ENCODE measurements around the gene FAM83D.
"Not testable (repeated sequence)": the region's sequence is repeated elsewhere in the genome, so short reads cannot be mapped to it uniquely, and the experiment has no call there.

FAM83D gene

GRCh38 chr20:38935967-38936407 lies 9.8 kb downstream of the FAM83D start:
- no peak for DNase-seq

GRCh38 chr20:38937000-38937399 lies 10.8 kb downstream of the FAM83D start:
- DNase-seq, result no peak

GRCh38 chr20:38937978-38938473 lies 11.8 kb downstream of the FAM83D start:
- no peak for DNase-seq

- no peak for DNase-seq
These were observed 13.5 kb downstream of the FAM83D start for GRCh38 chr20:38939686-38940085.

- no peak for DNase-seq
These were observed 14.4 kb downstream of the FAM83D start for GRCh38 chr20:38940644-38941043.

DNA sequence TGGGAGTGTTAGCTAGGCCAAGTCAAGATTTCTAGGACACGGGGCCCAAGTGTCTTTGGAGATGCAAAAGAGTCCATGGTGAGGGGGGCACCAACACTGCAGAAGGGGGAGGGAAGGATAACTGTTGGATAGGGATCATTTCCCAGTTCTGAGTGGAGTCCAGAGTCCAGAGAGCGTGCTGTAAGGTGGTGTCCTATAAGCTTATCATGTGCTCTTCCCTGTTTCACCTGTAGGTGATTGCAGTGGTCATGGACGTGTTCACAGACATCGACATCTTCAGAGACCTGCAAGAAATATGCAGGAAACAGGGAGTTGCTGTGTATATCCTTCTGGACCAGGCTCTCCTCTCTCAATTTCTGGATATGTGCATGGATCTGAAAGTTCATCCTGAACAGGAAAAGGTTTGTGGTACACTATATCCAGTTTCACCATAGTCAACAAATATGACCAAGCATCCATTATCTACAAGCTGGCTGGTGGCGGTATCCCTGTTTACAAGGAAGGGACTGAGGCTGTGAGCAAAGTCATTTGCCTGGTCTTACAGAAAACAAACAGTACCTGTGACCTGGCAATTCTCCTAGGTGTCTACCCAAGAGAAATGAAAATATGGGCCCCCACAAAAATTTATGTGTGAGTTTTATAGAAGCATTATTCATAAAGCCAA lies 15.6 kb downstream of the FAM83D start:
- no peak for DNase-seq

DNA sequence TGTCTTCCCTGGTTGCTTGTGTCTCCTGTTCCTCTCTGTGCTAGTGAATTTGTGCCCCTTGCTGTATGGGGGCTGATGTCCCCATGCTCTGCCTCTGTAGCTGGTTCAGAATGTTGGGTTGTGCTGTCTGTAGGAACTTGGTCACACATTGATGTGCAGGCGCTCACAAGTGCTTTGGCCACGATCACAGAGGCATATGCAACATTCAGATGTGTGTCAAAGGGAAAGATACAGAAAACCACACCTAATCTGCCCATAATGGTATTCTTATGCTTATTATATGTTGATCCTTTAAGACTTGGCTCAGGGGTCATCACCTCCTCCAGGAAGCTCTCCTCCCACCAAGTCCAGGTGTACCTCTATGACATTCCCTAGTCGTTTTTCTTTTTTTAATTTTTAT lies 18.8 kb downstream of the FAM83D start:
- DNase-seq, result no peak

GRCh38 chr20:38946836-38947235 lies 20.6 kb downstream of the FAM83D start:
- DNase-seq, result no peak

- no peak for DNase-seq
These were observed 21.7 kb downstream of the FAM83D start for GRCh38 chr20:38947931-38948362.

DNA sequence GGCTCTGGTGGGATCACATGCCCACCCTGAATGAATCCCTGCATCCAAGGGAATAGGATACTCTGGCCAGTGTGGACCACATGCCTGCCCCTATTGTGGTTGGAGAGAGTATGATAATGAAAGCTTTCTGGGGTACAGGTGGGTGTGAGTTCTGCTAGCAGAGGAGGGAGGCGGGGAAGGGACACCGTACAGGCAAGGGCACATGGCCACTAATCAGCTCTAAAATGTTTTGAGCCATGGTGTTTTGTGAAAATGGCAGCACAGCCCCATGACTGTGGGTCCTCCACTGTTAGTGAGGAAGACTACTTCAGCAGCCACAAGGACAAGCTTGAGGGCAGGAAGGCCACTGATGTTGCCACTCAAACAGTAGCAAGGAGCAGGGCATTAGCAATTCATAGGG lies 24.0 kb downstream of the FAM83D start:
- no peak for DNase-seq

- DNase-seq, result no peak
These were observed 25.4 kb downstream of the FAM83D start for GRCh38 chr20:38951611-38952010.

DNA sequence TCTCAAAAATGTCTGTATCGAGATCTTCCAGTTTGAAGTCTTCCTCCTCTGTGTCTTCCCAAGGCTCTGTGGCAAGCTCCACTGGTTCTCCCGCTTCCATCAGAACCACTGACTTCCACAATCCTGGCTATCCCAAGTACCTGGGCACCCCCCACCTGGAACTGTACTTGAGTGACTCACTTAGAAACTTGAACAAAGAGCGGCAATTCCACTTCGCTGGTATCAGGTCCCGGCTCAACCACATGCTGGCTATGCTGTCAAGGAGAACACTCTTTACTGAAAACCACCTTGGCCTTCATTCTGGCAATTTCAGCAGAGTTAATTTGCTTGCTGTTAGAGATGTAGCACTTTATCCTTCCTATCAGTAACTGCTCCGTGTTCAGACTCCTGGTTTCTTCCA lies 25.9 kb downstream of the FAM83D start:
- DNase-seq, result no peak

DNA sequence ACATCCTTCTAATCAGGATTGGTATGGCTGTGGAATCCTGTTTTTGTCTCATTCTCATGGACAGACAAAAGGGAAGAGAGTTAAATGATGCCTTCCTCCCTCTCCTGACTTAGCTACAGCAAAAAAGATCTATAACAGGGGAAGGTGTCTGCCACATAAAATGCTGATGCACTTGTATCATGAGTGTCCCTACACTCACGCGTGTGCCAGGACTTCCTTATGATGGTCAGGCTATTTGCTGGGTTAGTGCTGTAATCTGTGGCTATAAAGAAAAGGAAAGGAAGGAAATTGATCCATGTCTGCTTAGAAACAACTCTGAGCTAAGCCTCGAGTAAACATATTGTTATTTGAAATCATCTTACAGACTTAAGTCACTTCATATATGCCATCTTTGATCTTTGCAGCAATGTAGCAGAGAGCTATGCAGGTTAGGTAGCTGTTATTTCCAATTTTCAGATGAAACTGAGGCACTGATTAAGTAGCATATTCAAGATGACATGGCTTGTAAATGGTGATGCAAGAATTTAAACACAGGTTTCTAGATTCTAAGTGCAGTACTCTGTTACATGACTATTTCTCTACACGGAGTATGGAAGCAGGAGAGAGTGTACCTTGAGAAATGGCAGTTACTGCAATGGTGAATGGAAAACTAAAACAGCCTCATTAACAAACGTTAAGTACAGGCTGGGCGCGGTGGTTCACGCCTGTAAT lies 27.6 kb downstream of the FAM83D start:
- DNase-seq, result no peak

GRCh38 chr20:38957235-38957876 lies 31.1 kb downstream of the FAM83D start:
- DNase-seq, result no peak

DNA sequence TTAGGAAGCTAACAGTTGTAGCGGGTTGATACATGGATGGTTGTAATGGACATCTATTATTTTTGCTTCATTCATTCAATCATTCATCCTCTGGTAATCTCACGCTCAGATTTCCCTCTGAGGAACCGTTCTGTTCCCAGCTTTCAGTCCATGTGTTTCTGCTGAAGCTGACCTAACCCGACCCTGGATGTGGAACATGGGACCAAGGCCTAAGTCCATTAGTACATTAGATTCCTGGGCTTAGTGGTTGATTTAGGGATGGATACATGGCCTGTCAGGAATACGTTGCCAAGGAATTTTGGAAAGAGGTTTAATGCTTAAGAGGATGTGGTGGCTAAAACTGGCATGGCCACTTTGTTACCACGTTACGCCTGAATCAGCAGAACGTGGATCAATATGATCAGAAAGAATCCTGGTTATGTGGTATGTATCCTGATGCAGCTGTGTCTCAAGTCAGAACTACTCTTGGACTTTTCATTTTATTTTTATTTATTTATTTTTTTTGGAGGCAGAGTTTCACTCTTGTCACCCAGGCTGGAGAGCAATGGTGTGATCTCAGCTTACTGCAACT lies 31.8 kb downstream of the FAM83D start:
- DNase-seq, result no peak

DNA sequence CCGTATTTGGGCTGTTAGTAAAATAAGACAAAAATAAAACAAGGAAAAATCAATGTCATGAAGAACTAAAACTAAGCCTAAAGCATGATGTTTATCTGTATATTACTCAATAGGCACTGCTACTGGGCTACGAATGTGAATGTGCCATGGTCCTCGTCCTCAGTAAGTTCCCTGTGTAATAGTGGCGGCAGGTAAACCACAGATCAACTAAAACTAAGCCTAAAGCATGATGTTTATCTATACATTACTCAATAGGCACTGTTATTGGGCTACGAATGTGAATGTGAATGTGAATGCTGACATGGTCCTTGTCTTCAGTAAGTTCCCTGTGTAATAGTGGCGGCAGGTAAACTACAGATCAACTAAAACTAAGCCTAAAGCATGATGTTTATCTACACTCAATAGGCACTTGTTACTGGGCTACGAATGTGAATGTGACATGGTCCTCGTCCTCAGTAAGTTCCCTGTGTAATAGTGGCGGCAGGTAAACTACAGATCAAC lies 34.0 kb downstream of the FAM83D start:
- DNase-seq, result not testable (repeated sequence)

GRCh38 chr20:38961530-38962043 lies 35.4 kb downstream of the FAM83D start:
- DNase-seq, result no peak

DNA sequence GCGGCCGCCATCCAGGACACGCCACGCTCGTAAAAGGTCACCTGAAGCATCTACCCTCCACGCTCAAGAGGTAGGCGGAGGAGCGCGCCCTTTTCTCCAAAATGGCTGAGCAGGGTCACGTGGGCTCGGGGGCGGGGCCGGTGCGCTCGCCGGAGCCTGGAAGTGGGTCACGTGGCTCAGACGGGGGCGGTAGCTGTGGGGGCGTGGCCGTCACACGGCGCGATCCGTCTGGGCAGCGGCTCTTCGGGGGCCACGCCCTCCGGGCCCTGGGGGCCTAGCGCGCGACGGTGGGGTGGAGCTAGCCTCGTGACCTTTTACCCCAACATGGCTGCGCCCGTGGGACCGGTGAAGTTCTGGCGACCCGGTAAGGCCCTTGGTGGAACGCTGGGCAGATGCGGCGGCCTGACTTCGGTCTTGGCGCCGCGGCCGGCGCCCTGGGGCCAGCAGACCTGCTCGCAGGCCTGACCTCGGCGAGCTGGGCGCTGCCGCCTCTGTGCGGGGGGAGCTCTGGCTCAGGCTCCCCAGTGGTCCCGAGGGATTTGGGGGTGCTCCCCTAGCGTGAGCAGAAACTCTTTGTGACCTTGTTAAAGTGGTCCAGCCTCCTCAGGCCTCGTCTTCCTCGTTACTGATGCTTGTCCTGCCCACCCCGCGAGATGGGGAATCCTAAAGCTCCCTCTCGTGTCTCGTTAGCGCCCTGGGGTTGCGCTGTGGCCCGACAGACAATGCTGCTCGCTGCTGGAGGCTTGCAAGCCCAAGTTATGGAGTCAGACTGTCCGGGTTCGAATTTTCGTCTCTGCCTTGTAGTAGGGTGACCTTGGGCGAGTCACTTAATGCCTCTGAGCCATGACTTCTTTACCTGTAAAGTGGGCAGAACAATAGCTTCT lies 36.1 kb downstream of the FAM83D start, which contains the start of gene DHX35:
TSS of gene DHX35 (plus strand) at position 301 of the 884 bp plus-strand sequence. CDS start at position 325, 24 bp downstream.
- DNase-seq, result peak; percentile 92

DNA sequence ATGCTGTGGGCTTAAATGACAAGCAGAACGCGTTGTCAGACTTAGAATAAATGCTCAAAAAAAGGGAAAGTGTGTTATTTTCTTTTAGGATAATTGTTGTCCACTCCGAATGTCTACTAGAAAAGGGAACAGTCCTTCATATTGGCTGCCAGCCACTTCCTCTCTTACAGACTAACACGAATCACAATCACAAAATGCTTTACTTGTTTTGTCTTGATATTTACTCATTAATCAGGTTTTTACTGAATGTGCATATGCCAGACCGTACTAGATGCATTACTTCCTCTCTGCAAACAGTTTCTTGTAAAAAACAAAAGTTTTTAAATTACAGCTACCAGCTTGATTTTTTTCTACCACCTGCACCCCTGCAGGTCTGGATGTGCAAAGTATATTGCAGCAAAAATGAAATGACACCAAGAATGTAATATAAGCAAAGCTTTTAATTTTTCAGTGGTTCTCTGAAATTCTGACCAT lies 36.7 kb downstream of the FAM83D start:
- no peak for DNase-seq

GRCh38 chr20:38963745-38964144 lies 37.5 kb downstream of the FAM83D start:
- DNase-seq, result no peak

DNA sequence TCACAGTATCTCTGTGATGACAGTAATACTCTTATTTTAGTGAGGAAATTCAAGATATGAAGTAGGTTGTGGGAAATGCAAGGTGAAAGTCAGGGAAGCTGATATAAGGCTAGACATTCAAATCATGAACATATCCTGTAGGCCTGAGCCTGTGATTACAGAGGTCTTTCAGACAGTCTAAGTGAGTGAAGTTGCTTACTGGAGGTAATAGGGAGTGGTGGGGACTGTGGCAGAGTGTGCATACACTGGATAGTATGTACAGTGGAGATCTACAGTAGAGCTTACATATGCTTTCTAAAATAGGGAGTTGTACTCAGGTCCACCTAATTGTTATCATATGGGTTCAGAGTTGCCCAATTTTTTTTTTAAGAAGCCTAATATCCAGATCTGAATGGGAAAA lies 39.0 kb downstream of the FAM83D start:
- DNase-seq, result no peak

GRCh38 chr20:38968090-38968489 lies 41.9 kb downstream of the FAM83D start:
- DNase-seq, result no peak
